Activated T-cell treated with anti-CD3 and anti-CD28 coated beads, Interleukin-2, amount 50 U/mL, for 72 hours (primary cell): ENCODE measurements around the gene POU4F1. TPM values are rescaled to one million over a fixed set of nuclear protein-coding genes. Genes with fewer than 3 reads are reported as not detected.

Experiments
- ATAC-seq, 2 donors: fragments of 150-1000 bp; cut with Tn5 transposase; replicated peaks in 1 of 2; 2 replicates each; pipeline ENCODE4 v1.10.0; 2021; ENCODE audit warnings: moderate library complexity in 2 of 2, mild to moderate bottlenecking in 1 of 2
- DNase-seq, 2 donors: peaks; one replicate each; pipeline ENCODE4 v3.0.0; 2021 to 2022; ENCODE audit warnings: mixed read lengths in 1 of 2
- H3K27ac Mint-ChIP-seq: one replicate; pipeline ENCODE4 v1.8.0; 2022; ENCODE audit warnings: mild to moderate bottlenecking, moderate library complexity, mixed read lengths
- H3K27me3 Mint-ChIP-seq: one replicate; pipeline ENCODE4 v1.8.0; 2022; ENCODE audit warnings: low read depth, mixed read lengths
- H3K36me3 Mint-ChIP-seq, 2 donors: one replicate each; pipeline ENCODE4 v1.8.0; 2022; ENCODE audit warnings: mixed read lengths in 2 of 2, mild to moderate bottlenecking in 1 of 2; ENCODE audit not compliant: insufficient read depth in 2 of 2
- H3K4me1 Mint-ChIP-seq: one replicate; pipeline ENCODE4 v1.8.0; 2022; ENCODE audit warnings: low read depth, mixed read lengths
- H3K4me3 Mint-ChIP-seq, 2 donors: one replicate each; pipeline ENCODE4 v1.8.0; 2022; ENCODE audit warnings: mild to moderate bottlenecking in 2 of 2, mixed read lengths in 2 of 2, moderate library complexity in 2 of 2
- H3K9me3 Mint-ChIP-seq, 2 donors: one replicate each; pipeline ENCODE4 v1.8.0; 2022; ENCODE audit warnings: mixed read lengths in 2 of 2
- total RNA-seq, 2 donors: library from RNA; stranded (reverse); gene quantifications; one replicate each; pipeline ENCODE4 v1.2.3, GENCODE V29; 2022

Gene POU4F1
- total RNA-seq, 2 donors from 2014 or later = 0.44 to 0.79 TPM

DNA sequence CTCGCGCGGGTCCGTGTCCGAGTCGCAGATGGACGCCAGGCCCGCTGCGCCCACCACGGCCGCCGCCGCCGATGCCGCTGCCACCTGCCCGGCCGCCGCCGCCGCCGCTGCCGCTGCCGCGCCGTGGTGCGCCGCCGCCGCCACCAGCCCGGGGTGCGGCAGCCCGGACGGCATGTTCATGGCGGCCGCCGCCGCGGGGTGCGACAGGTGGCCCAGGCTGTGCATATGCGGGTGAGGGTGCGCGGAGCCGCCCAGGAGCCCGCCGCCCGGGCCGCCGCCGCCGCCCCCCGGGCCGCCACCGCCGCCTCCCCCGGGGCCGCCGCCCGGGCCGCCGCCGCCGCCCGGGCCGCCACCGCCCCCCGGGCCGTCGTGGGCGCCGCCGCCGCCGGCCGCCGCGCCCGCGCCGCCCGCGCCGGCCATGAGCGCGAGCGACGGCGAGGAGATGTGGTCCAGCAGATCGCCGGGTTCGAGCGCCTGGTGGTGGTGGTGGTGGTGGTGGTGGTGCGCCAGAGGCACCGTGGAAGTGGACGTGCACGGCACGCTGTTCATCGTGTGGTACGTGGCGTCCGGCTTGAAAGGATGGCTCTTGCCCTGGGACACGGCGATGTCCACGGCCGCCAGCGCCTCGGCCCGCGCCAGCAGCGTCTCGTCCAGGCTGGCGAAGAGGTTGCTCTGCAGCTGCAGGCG lies 1.3 kb downstream of the POU4F1 start:
- Mint-ChIP-seq H3K27me3 (peaks cover 91% of the 10 kb centered on the region), H3K4me3 (peak overlapping the region; percentile 76 to 79), H3K27ac (peak overlapping the region; percentile 2), H3K36me3 (peaks cover 9 to 13% of the 10 kb centered on the region in 2 donors), H3K9me3 (no peaks in the 10 kb centered on the region), H3K4me1 (peaks cover 47% of the 10 kb centered on the region)
- ATAC-seq (no peak), DNase-seq (no peak)

DNA sequence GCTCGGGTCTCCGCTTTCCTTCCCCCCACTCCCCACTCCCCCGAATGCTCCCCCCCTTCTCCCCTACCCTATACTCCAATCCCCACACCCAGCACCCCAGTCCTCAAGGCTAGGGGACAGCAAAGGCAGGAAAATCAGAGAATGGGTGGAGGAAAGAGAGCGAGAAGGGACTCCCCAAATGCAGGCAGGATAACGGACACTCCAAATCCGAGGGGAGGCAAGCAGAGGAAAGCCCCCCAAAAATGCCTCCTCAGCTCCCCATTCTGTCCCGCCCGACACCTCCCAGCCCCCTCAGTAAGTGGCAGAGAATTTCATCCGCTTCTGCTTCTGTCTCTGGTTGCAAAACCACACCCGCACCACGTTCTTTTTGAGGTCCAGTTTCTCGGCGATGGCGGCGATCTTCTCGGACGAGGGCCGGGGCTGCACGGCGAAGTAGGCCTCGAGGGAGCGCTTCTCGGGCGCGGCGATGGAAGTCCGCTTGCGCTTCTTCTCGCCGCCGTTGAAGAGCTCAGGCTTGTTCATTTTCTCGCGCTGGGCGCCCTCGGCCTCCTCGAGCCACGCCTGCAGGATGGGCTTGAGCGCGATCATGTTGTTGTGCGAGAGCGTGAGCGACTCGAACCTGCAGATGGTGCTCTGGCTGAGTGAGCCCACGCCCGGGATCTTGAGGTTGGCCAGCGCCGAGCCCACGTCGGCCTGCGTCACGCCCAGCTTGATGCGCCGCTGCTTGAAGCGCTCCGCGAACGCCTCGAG lies 2.1 kb downstream of the POU4F1 start:
- Mint-ChIP-seq H3K9me3 (no peaks in the 10 kb centered on the region), H3K4me1 (peaks cover 40% of the 10 kb centered on the region), H3K36me3 (peaks cover 9 to 13% of the 10 kb centered on the region in 2 donors), H3K4me3 (peak overlapping the region; percentile 66 to 74), H3K27me3 (peaks cover 86% of the 10 kb centered on the region), H3K27ac (peak overlapping the region; percentile 24)
- no peak for ATAC-seq
- peak in 1 of 2 donors; percentile 32 for DNase-seq

DNA sequence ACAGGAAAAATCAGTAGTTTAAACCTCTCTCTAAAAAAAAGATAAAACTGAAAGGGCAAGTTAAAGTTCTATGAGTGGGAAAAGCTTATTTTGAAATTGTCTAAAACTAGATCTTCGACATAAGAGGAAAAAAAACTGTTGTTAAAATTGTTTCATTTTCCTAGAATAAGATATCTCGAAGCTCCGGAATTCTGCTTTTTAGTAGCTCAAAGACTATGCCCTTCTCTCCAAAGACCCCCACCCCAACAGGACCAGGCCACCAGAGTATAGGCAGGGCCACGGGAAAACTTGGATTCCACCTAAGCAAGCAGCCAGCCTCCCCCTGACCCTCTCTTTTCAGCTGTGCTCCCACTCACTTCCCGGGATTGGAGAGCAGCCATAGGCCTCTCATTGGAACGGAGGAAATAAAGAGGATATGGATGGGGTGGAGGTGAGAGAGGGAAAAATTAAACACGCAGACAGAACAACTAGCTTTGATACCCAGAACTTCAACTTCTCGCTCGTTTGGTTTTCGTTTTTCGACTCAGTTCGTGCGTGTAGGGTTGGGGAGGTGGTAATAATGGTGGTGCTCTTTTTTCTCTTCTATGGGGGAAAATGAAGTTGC lies 3.0 kb downstream of the POU4F1 start:
- DNase-seq = no peak
- H3K4me3 Mint-ChIP-seq = peak overlapping the region; percentile 66 to 74
- no peak for ATAC-seq
- peak overlapping the region; percentile 44 for H3K27ac Mint-ChIP-seq
- H3K27me3 Mint-ChIP-seq = peaks cover 81% of the 10 kb centered on the region
- no peaks in the 10 kb centered on the region for H3K9me3 Mint-ChIP-seq
- peaks cover 9 to 13% of the 10 kb centered on the region in 2 donors for H3K36me3 Mint-ChIP-seq
- H3K4me1 Mint-ChIP-seq = peaks cover 33% of the 10 kb centered on the region

DNA sequence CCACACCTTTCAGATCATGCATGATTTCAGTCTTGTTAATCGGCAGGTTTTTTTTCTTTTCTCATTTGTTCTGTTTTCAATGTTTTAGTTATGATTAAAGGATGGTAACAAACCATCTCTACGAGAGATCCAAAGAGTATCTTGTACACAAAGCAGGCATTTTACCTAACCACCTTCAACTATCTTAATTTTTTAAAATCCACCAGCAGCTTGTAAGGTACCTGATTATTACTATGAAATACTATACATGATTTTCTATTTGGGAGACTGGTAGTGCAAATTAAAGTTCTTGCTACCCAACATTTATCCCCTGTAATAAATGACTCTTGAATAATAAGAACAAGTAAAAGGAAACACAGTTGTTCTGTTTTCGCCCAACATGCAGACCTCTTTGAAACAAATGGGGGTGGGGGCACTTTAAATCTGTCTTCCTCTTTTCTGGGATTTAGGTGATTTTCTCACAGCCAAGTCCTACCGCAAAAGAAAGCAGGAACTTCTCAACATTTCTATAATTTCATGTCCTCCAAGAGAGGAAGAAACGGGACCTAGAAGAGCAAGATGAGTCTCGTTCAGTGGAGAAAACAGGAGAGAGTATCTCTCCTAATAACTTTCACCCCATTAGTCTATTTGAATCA lies 3.6 kb downstream of the POU4F1 start:
- peaks cover 9 to 13% of the 10 kb centered on the region in 2 donors for H3K36me3 Mint-ChIP-seq
- peak overlapping the region; percentile 44 for H3K27ac Mint-ChIP-seq
- ATAC-seq = no peak
- H3K4me3 Mint-ChIP-seq = peak overlapping the region in 1 of 2 donors; percentile 42
- H3K4me1 Mint-ChIP-seq = peaks cover 26% of the 10 kb centered on the region
- peaks cover 81% of the 10 kb centered on the region for H3K27me3 Mint-ChIP-seq
- no peaks in the 10 kb centered on the region for H3K9me3 Mint-ChIP-seq
- no peak for DNase-seq

DNA sequence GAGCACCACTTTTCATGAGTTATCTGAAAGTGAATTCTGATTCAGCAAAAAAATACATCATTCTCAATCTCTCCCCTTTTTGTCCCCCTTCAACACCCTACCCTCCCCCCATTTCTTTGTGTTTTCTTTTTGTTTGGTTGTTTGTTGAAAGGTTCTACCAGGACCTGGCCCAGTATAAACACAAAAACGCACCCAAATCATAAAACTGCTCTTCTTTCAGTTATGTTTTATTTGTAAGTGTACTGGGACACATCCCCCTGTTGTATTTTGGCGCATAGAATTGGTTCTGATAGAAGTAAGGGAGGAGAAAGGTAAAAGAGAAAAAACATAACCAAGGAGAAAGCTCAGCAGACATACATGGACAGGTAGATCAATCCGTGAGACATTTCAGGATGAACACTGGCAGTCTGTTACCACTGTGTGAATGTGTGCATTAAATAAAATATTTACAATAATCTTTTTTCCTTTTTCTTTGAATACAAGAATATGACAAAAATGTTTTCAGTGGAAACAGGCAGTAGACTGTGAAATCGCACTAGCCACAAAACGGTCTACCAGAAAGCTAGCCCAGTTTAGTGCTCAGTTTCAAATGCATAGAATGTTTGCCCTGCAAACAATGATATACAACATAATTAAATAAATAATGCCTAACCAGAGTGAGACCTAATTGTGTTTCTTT lies 4.2 kb downstream of the POU4F1 start:
- no peak for DNase-seq
- no peak for ATAC-seq
- Mint-ChIP-seq H3K4me3 (no peak overlapping the region), H3K27me3 (peaks cover 81% of the 10 kb centered on the region), H3K4me1 (peaks cover 26% of the 10 kb centered on the region), H3K27ac (no peak overlapping the region), H3K9me3 (no peaks in the 10 kb centered on the region), H3K36me3 (peaks cover 9 to 13% of the 10 kb centered on the region in 2 donors)

DNA sequence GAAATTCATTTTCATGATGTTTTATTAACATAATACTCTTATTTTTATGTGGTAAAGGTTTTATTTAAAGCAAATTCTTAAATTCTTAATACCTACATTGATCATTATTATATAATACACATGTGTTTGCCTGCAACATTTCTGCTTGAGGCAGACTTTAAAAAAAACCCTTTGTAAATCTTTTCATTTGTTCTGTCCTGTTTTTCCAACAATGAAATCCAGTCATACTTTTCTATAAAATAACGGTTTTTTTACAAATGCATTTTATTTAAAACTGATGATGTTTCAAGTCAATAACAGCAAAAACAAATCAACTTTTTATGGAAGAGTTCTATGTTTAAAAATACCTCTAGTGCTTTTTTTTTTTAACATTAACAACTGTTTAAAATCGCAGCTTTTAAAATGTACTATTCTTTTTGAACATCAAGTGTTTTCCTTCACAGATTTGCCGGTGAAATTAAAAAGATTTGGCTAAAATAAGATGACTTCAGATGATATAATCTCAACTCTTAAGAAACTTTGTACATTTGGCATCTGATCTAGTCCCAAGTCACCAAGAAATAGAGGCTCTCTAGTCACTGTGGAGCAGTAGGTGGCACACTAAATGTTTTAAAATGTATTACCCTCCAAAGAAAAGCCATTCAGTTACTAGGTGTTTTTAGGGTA lies 5.1 kb downstream of the POU4F1 start:
- Mint-ChIP-seq H3K4me1 (peaks cover 24% of the 10 kb centered on the region), H3K9me3 (no peaks in the 10 kb centered on the region), H3K36me3 (peaks cover 8 to 11% of the 10 kb centered on the region in 2 donors), H3K4me3 (no peak overlapping the region), H3K27me3 (peaks cover 82% of the 10 kb centered on the region), H3K27ac (no peak overlapping the region)
- ATAC-seq (no peak), DNase-seq (no peak)

DNA sequence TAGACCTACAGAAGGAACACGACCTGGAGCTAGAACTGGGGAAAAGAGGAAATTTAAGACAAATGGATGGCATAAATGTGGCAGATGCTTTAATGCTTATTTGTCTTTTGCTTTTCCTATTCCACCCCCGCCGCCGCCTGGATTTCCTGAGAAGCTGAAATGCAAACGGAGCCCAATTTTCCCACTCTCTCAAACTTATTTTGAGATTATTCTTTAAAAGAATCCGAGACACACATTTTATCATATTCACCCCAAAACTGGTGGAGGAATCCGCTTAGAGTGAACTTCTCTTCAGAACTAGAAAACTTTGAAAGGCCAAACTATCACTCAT lies 5.8 kb downstream of the POU4F1 start:
- Mint-ChIP-seq H3K36me3 (peaks cover 4 to 9% of the 10 kb centered on the region in 2 donors), H3K4me1 (peaks cover 21% of the 10 kb centered on the region), H3K27me3 (peaks cover 85% of the 10 kb centered on the region), H3K27ac (peak overlapping the region; percentile 73), H3K4me3 (peak overlapping the region in 1 of 2 donors; percentile 64), H3K9me3 (no peaks in the 10 kb centered on the region)
- no peak for ATAC-seq
- no peak for DNase-seq

DNA sequence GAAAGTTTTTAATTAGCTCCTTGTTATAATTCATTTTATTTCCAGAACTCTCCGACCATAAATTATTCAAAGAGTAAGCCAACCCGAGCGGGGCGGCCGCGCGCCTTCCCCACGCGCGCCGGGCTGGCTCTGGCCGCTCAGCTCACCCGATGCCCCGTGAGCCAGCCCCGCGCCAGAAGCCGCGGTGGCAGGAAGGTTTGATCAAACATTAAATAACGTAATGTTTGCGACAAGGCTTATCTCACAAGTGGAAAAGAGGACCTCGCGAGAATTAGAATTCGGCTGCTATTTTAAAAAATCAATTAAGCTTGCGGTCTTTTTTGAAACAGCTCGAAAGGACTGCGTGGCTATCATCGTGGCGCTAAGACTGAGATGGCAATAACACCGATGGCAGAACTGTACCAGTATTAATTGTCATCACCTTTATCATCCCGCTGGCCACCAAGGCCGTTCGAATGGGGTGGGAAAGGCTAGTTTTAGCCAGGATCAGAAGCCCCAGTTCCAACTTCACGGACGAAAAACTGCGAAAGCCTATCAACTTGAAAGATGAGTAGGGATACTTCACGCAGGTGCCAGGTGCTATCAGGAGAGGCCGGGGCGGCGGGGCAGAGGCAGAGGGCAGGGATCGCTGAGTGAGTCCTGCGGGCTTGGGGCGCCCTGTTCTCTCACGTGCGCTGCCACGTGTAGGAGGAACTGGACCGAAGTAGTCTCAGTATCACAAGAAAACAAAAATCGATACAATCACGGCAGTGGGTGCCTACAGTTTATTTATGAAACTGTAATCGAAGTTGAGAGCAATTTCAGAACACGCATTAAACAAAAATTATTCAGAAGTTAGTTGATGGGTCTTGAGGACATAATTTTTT lies 6.4 kb downstream of the POU4F1 start:
- no peaks in the 10 kb centered on the region for H3K9me3 Mint-ChIP-seq
- H3K27ac Mint-ChIP-seq = peak overlapping the region; percentile 73
- H3K36me3 Mint-ChIP-seq = peaks cover 1 to 6% of the 10 kb centered on the region in 2 donors
- DNase-seq = no peak
- peaks cover 86% of the 10 kb centered on the region for H3K27me3 Mint-ChIP-seq
- ATAC-seq = no peak
- H3K4me1 Mint-ChIP-seq = peaks cover 16% of the 10 kb centered on the region
- peak overlapping the region; percentile 58 to 64 for H3K4me3 Mint-ChIP-seq

- no peaks in the 10 kb centered on the region for H3K9me3 Mint-ChIP-seq
- DNase-seq (no peak), ATAC-seq (peak; percentile 25 to 41)
- H3K27me3 Mint-ChIP-seq = peaks cover 89% of the 10 kb centered on the region
- H3K4me1 Mint-ChIP-seq = peaks cover 14% of the 10 kb centered on the region
- peak overlapping the region; percentile 58 to 64 for H3K4me3 Mint-ChIP-seq
- no peak overlapping the region for H3K27ac Mint-ChIP-seq
- peaks cover 1 to 6% of the 10 kb centered on the region in 2 donors for H3K36me3 Mint-ChIP-seq
Measured at GRCh38 chr13:78596399-78596735, 7.0 kb downstream of the POU4F1 start.

DNA sequence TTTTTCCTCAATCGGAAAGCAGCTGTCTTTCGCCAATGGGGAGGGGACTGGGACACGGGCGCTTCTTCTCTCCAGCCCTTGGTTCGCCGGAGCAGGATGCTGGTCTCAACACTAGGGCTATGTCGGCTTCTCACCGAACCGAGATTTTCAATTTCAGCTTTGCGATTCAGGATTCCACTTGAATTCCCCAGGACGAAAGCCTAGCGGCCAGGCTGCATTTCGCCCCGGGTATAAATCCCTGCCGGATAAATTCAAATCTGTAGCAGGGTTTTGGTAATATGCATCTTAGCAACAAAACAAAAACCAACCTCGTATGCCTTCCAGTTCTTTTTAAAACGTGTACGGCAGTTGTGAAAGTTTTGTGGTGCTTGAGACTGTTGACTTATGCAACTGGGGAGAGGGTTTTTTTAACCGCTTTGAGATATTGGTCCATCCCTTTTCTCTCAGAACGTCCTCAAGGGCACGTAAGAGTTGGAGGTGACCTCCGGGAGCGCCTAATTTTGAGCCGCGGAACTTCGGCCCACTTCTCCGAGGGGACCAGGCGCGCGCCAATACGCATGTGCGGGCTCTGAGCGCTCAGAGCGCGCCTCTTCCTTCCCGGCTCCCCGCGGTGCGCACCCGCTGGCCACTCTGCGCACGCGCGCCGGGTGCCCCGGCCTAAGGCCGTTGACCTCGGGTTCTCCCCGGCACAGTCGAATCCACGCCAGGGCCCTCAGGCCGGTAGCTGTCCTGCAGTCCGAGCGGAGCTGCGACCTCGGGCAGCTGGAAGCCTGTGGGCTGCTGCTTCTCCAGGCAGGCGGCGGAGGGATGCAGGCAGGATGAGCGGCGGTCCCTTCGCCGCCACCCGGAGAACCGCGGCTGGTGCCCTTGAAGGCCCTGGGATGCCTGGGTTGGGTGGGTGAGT lies 7.6 kb downstream of the POU4F1 start:
- ATAC-seq = peak; percentile 60 to 78
- peaks cover 12% of the 10 kb centered on the region for H3K4me1 Mint-ChIP-seq
- peak overlapping the region; percentile 55 to 71 for H3K4me3 Mint-ChIP-seq
- peak overlapping the region; percentile 73 for H3K27ac Mint-ChIP-seq
- peaks cover 83% of the 10 kb centered on the region for H3K27me3 Mint-ChIP-seq
- no peaks in the 10 kb centered on the region for H3K9me3 Mint-ChIP-seq
- H3K36me3 Mint-ChIP-seq = peaks cover 1 to 5% of the 10 kb centered on the region in 2 donors
- no peak for DNase-seq

- peak overlapping the region in 1 of 2 donors; percentile 40 for H3K4me3 Mint-ChIP-seq
Measured at GRCh38 chr13:78594456-78594975, 8.8 kb downstream of the POU4F1 start.

More at GRCh38 chr13:78594456-78594975, 8.8 kb downstream of the POU4F1 start:
- ATAC-seq (no peak), DNase-seq (no peak)
- Mint-ChIP-seq H3K36me3 (peaks cover 3 to 5% of the 10 kb centered on the region in 2 donors), H3K9me3 (no peaks in the 10 kb centered on the region), H3K27ac (peak overlapping the region; percentile 65), H3K27me3 (peaks cover 82% of the 10 kb centered on the region), H3K4me1 (peaks cover 12% of the 10 kb centered on the region)
